H9 (cell line): ENCODE data around the gene DAAM1. TPM values are rescaled to one million over a fixed set of nuclear protein-coding genes. Genes with fewer than 3 reads are reported as not detected.
A peak's percentile ranks its signal among the peaks of the same experiment; 100 is the strongest.

Experiments
- DNase-seq: peaks from one replicate; pipeline ENCODE4 v3.0.0-alpha.2; 2017
- H2AFZ ChIP-seq: one replicate; pipeline ENCODE4 v1.6.1; 2013; ENCODE audit warnings: mild to moderate bottlenecking, low read length, control low read depth, moderate library complexity
- H2AK5ac ChIP-seq: 2 replicates; pipeline ENCODE4 v1.6.1; 2013; ENCODE audit warnings: low read length, control low read depth, mixed read lengths; ENCODE audit not compliant: insufficient read length
- H2BK120ac ChIP-seq: one replicate; pipeline ENCODE4 v1.6.1; 2013; ENCODE audit warnings: low read depth, mild to moderate bottlenecking, low read length, control low read depth, inconsistent platforms; ENCODE audit not compliant: poor library complexity, severe bottlenecking
- H2BK12ac ChIP-seq: 2 replicates; pipeline ENCODE4 v1.6.1; 2013; ENCODE audit warnings: low read length, control low read depth, mixed read lengths, low read depth; ENCODE audit not compliant: insufficient read length
- H2BK15ac ChIP-seq: 2 replicates; pipeline ENCODE4 v1.6.1; 2013; ENCODE audit warnings: low read depth, low read length, control low read depth
- H2BK20ac ChIP-seq: one replicate; pipeline ENCODE4 v1.6.1; 2013; ENCODE audit warnings: low read depth, mild to moderate bottlenecking, low read length, control low read depth, inconsistent platforms; ENCODE audit not compliant: poor library complexity, severe bottlenecking
- H2BK5ac ChIP-seq: 2 replicates; pipeline ENCODE4 v1.6.1; 2013; ENCODE audit warnings: low read length, control low read depth, mixed read lengths; ENCODE audit not compliant: insufficient read length
- H3K14ac ChIP-seq: 2 replicates; pipeline ENCODE4 v1.6.1; 2013; ENCODE audit warnings: low read length, control low read depth; ENCODE audit not compliant: insufficient read depth
- H3K18ac ChIP-seq: 2 replicates; pipeline ENCODE4 v1.6.1; 2013; ENCODE audit warnings: low read depth, mild to moderate bottlenecking, mixed read lengths, low read length, control low read depth; ENCODE audit not compliant: insufficient read length
- H3K23ac ChIP-seq: 2 replicates; pipeline ENCODE4 v1.6.1; 2013; ENCODE audit warnings: low read length, control low read depth, mixed read lengths, low read depth; ENCODE audit not compliant: insufficient read length
- H3K23me2 ChIP-seq: 2 replicates; pipeline ENCODE4 v1.6.1; 2013; ENCODE audit warnings: low read depth, mild to moderate bottlenecking, mixed read lengths, low read length, control low read depth; ENCODE audit not compliant: insufficient read length, poor library complexity, severe bottlenecking
- H3K27ac ChIP-seq: 2 replicates; pipeline ENCODE4 v1.5.1; 2013; ENCODE audit warnings: low read length, control low read depth, mixed read lengths, low read depth; ENCODE audit not compliant: insufficient read length
- H3K27me3 ChIP-seq: 2 replicates; pipeline ENCODE4 v1.6.1; 2013; ENCODE audit warnings: low read length, control low read depth, inconsistent platforms; ENCODE audit not compliant: insufficient read depth
- H3K4ac ChIP-seq: 2 replicates; pipeline ENCODE4 v1.6.1; 2013; ENCODE audit warnings: low read depth, mild to moderate bottlenecking, control low read depth, inconsistent platforms, low read length, moderate library complexity
- H3K4me1 ChIP-seq: 2 replicates; pipeline ENCODE4 v1.6.1; 2013; ENCODE audit warnings: low read length, control low read depth, inconsistent platforms; ENCODE audit not compliant: insufficient read depth
- H3K4me2 ChIP-seq: 2 replicates; pipeline ENCODE4 v1.6.1; 2013; ENCODE audit warnings: low read length, control low read depth, mixed read lengths; ENCODE audit not compliant: insufficient read length, insufficient read depth
- H3K56ac ChIP-seq: 2 replicates; pipeline ENCODE4 v1.6.1; 2013; ENCODE audit warnings: low read depth, mild to moderate bottlenecking, mixed read lengths, low read length, control low read depth; ENCODE audit not compliant: insufficient read length
- H3K79me1 ChIP-seq: 2 replicates; pipeline ENCODE4 v1.6.1; 2013; ENCODE audit warnings: low read depth, mild to moderate bottlenecking, moderate library complexity, low read length, control low read depth, inconsistent platforms; ENCODE audit not compliant: insufficient read depth, poor library complexity, severe bottlenecking
- H3K79me2 ChIP-seq: 2 replicates; pipeline ENCODE4 v1.6.1; 2013; ENCODE audit warnings: low read length, control low read depth, inconsistent platforms; ENCODE audit not compliant: insufficient read depth
- H3K9ac ChIP-seq: 2 replicates; pipeline ENCODE4 v1.6.1; 2013; ENCODE audit warnings: low read length, control low read depth, mixed read lengths; ENCODE audit not compliant: insufficient read length; ENCODE audit errors: extremely low read depth
- H3K9me3 ChIP-seq: one replicate; pipeline ENCODE4 v1.6.1; 2013; ENCODE audit warnings: low read depth, low read length, inconsistent platforms; ENCODE audit not compliant: control insufficient read depth
- H3T11ph ChIP-seq: one replicate; pipeline ENCODE4 v1.6.1; 2013; ENCODE audit warnings: mild to moderate bottlenecking, low read length, control low read depth, inconsistent platforms
- H4K20me1 ChIP-seq: one replicate; pipeline ENCODE4 v1.6.1; 2013; ENCODE audit not compliant: control insufficient read depth, insufficient read length, insufficient read depth
- H4K5ac ChIP-seq: 2 replicates; pipeline ENCODE4 v1.6.1; 2013; ENCODE audit warnings: low read depth, mild to moderate bottlenecking, mixed read lengths, low read length, control low read depth; ENCODE audit not compliant: insufficient read length
- H4K8ac ChIP-seq: replicated peaks from 2 replicates; pipeline ENCODE4 v1.6.1; 2013; ENCODE audit warnings: low read length, control low read depth, mixed read lengths, low read depth; ENCODE audit not compliant: insufficient read length
- H4K91ac ChIP-seq: 2 replicates; pipeline ENCODE4 v1.6.1; 2013; ENCODE audit warnings: low read depth, mild to moderate bottlenecking, moderate library complexity, mixed read lengths, low read length, control low read depth; ENCODE audit not compliant: insufficient read length
- H3K27ac Mint-ChIP-seq, 3 experiments: 2 replicates in 2 of 3; 3 replicates in 1 of 3; pipeline ENCODE4 v1.8.0; 2020 to 2021; ENCODE audit warnings: mixed read lengths in 3 of 3, mild to moderate bottlenecking in 1 of 3, moderate library complexity in 1 of 3
- H3K27me3 Mint-ChIP-seq: 2 replicates; pipeline ENCODE4 v1.8.0; 2021; ENCODE audit warnings: low read depth, mild to moderate bottlenecking, moderate library complexity, mixed read lengths
- H3K36me3 Mint-ChIP-seq, 3 experiments: 2 replicates in 2 of 3; 3 replicates in 1 of 3; pipeline ENCODE4 v1.8.0; 2020 to 2021; ENCODE audit warnings: low read depth in 3 of 3, mixed read lengths in 3 of 3; ENCODE audit not compliant: insufficient read depth in 1 of 3
- H3K4me1 Mint-ChIP-seq, 2 experiments: 2 replicates each; pipeline ENCODE4 v1.8.0; 2020; ENCODE audit warnings: mixed read lengths in 2 of 2
- H3K4me3 Mint-ChIP-seq, 2 experiments: 2 replicates in 1 of 2; 3 replicates in 1 of 2; pipeline ENCODE4 v1.8.0; 2020 to 2021; ENCODE audit warnings: mild to moderate bottlenecking in 2 of 2, mixed read lengths in 2 of 2, moderate library complexity in 1 of 2
- H3K9me3 Mint-ChIP-seq, 2 experiments: 2 replicates in 1 of 2; 3 replicates in 1 of 2; pipeline ENCODE4 v1.8.0; 2020; ENCODE audit warnings: mild to moderate bottlenecking in 2 of 2, mixed read lengths in 2 of 2, moderate library complexity in 1 of 2
- CTCF ChIP-seq: fragments of 200-600 bp; sonication (generic); conservative IDR thresholded peaks from 3 replicates; pipeline ENCODE4 v1.8.0; 2021; ENCODE audit warnings: antibody characterized with exemption, mild to moderate bottlenecking
- WGBS: extraction: QIAGEN DNeasy Blood & Tissue Kit; methylation state at CpG from one replicate; pipeline ENCODE4 v1.1.7; 2013; ENCODE audit warnings: missing lambda C conversion rate, low lambda C conversion rate, mixed read lengths; ENCODE audit not compliant: insufficient read length; ENCODE audit errors: extremely low coverage; 5-methylcytosine and 5-hydroxymethylcytosine counted together
- total RNA-seq: library from RNA; stranded (reverse); gene quantifications from 2 replicates; pipeline ENCODE4 v1.2.1, GENCODE V29; 2021

Gene DAAM1
- total RNA-seq, 1 experiment from 2014 or later = 19.5 TPM

GRCh38 chr14:59244581-59244980 lies 56.1 kb downstream of the DAAM1 start:
- H2BK5ac ChIP-seq = no peak overlapping the region
- H2AK5ac ChIP-seq = no peak overlapping the region
- no peak overlapping the region for H2BK20ac ChIP-seq
- H3K4ac ChIP-seq = no peak overlapping the region
- H3K27ac ChIP-seq = no peak overlapping the region
- H3K56ac ChIP-seq = no peak overlapping the region
- H4K20me1 ChIP-seq = no peaks in the 10 kb centered on the region
- H3T11ph ChIP-seq = no peak overlapping the region
- DNase-seq = no peak
- peaks cover 3% of the 10 kb centered on the region for H3K4me1 ChIP-seq
- Mint-ChIP-seq H3K27ac (peak overlapping the region in 1 of 3 experiments; percentile 30; a peak in 1 of 7 replicates), H3K4me1 (peaks cover 9 to 19% of the 10 kb centered on the region in 2 experiments), H3K36me3 (peaks cover 0 to 4% (median 0%) of the 10 kb centered on the region in 3 experiments; a peak in 1 of 7 replicates), H3K4me3 (no peak overlapping the region), H3K9me3 (no peaks in the 10 kb centered on the region), H3K27me3 (no peaks in the 10 kb centered on the region)
- H3K14ac ChIP-seq = no peak overlapping the region
- no peak overlapping the region for H4K8ac ChIP-seq
- H3K23ac ChIP-seq = no peak overlapping the region
- no peak overlapping the region for H2BK15ac ChIP-seq
- H3K9ac ChIP-seq = no peak overlapping the region
- no peaks in the 10 kb centered on the region for H3K27me3 ChIP-seq
- H3K9me3 ChIP-seq = no peaks in the 10 kb centered on the region
- no peak overlapping the region for H4K5ac ChIP-seq
- H2BK120ac ChIP-seq = no peak overlapping the region
- H3K23me2 ChIP-seq = no peaks in the 10 kb centered on the region
- no peaks in the 10 kb centered on the region for H3K79me1 ChIP-seq
- no CpG with 5 or more reads among the region's 2 CpGs for WGBS
- H2AFZ ChIP-seq = no peak overlapping the region
- H3K79me2 ChIP-seq = no peaks in the 10 kb centered on the region
- H2BK12ac ChIP-seq = no peak overlapping the region
- H4K91ac ChIP-seq = no peak overlapping the region
- H3K18ac ChIP-seq = no peak overlapping the region
- no peak overlapping the region for H3K4me2 ChIP-seq
- no peak for TF ChIP-seq CTCF
